ENCODE measurements around the gene ARHGAP26. TPM values are rescaled to one million over a fixed set of nuclear protein-coding genes. Genes with fewer than 3 reads are reported as not detected.

ARHGAP26 gene
- total and polyA plus RNA-seq, 2 of the 4 experiments (the other 2 are of a cell fraction), result 0.54 to 0.56 TPM

GRCh38 chr5:143076377-143076776 is 306.2 kb downstream of the ARHGAP26 start:
- BruUV-seq (replicated peaks), result no TSS peak
- H2BK15ac ChIP-seq (ENCODE audit: low read depth, low read length), result no peak overlapping the region
- no CpG with 5 or more reads among the region's 1 CpG for WGBS, 2 experiments (ENCODE audit: extremely low coverage in 2 of 2, insufficient read length in 1 of 2)
- H3K4me1 ChIP-seq (ENCODE audit: control insufficient read depth, insufficient read depth, low read length), result peaks cover 3% of the 10 kb centered on the region
- no peak overlapping the region for H2BK20ac ChIP-seq (ENCODE audit: low read depth, low read length)
- H4K5ac ChIP-seq (ENCODE audit: low read depth, low read length), result no peak overlapping the region
- H3K9me3 ChIP-seq (ENCODE audit: control insufficient read depth, insufficient read depth, low read length), result no peaks in the 10 kb centered on the region
- H3K4me3 ChIP-seq (ENCODE audit: insufficient read depth, low read depth, low read length), result no peak overlapping the region
- no peak overlapping the region for H4K8ac ChIP-seq (ENCODE audit: low read depth in 2 of 2, low read length in 2 of 2)
- no peak overlapping the region for H3K14ac ChIP-seq (replicated peaks; ENCODE audit: low read depth, low read length)
- no peak overlapping the region for H3K4ac ChIP-seq (ENCODE audit: low read depth, low read length)
- no peak overlapping the region for H2BK5ac ChIP-seq (ENCODE audit: low read depth, low read length, poor library complexity, severe bottlenecking)
- ATAC-seq (ENCODE audit: low read depth) (no peak), DNase-seq (no peak)
- no peak overlapping the region for H2AK9ac ChIP-seq (replicated peaks; ENCODE audit: low read depth, low read length, poor library complexity)
- no peak overlapping the region for H3K18ac ChIP-seq (ENCODE audit: low read depth, low read length)
- no peak overlapping the region for H4K91ac ChIP-seq (ENCODE audit: insufficient read depth, low read depth, low read length)
- no peak for TF ChIP-seq BHLHE40 (IDR thresholded peaks at IDR 0.05; ENCODE audit: low read depth, low read length)
- no peak for TF ChIP-seq MAZ (IDR thresholded peaks at IDR 0.05; ENCODE audit: borderline replicate concordance, low read depth, low read length)
- no peak for TF ChIP-seq CEBPB (IDR thresholded peaks at IDR 0.05; ENCODE audit: low read depth, low read length)
- no peak for TF ChIP-seq NFE2L2 (IDR thresholded peaks at IDR 0.05; ENCODE audit: low read depth, low read length)
- no peak for TF ChIP-seq MXI1 (IDR thresholded peaks at IDR 0.05; ENCODE audit: borderline replicate concordance, low read depth, low read length)
- TF ChIP-seq RAD21 (IDR thresholded peaks at IDR 0.05; ENCODE audit: low read length), result no peak
- no peak for TF ChIP-seq MAFK (IDR thresholded peaks at IDR 0.05; ENCODE audit: low read depth, low read length)
- intact Hi-C loops (cut with micrococcal nuclease), result no loop called here
- ChIA-PET CTCF (no interaction called here), POLR2A (ENCODE audit: unreplicated experiment) (no interaction called here)
- in situ Hi-C loops (cut with MboI; ENCODE audit: low sequenced_read_pairs), result no loop called here
- H2AFZ ChIP-seq (replicated peaks; ENCODE audit: low read length, poor library complexity), result no peak overlapping the region
- no peak overlapping the region for H3K9ac ChIP-seq (ENCODE audit: low read depth, low read length)
- no peak overlapping the region; the same call in 1 of the 2 replicates for H2BK120ac ChIP-seq (ENCODE audit: low read depth, low read length)
- H3K27me3 ChIP-seq (ENCODE audit: control insufficient read depth, insufficient read depth, low read length), result no peaks in the 10 kb centered on the region
- H4K20me1 ChIP-seq (ENCODE audit: insufficient read depth, low read length), result no peaks in the 10 kb centered on the region
- H3K36me3 ChIP-seq (ENCODE audit: control insufficient read depth, insufficient read depth, low read length), result no peaks in the 10 kb centered on the region
- no peak overlapping the region for H3K4me2 ChIP-seq (ENCODE audit: low read depth, low read length)
- no peak overlapping the region for H3K23ac ChIP-seq (ENCODE audit: low read depth, low read length)
- no peak overlapping the region for H2AK5ac ChIP-seq (ENCODE audit: low read depth, low read length)
- H3K79me1 ChIP-seq (ENCODE audit: low read depth in 1 of 2, low read length in 2 of 2), result no peaks in the 10 kb centered on the region
- 0 out of 2 replicates have a peak, but pooled peaks cover 3% of the 10 kb centered on the region for H3K9me1 ChIP-seq (ENCODE audit: insufficient read depth, low read length)
- H3K27ac ChIP-seq (ENCODE audit: insufficient read depth, low read length), result no peak overlapping the region
- dilution Hi-C loops (cut with HindIII; ENCODE audit: low sequenced_read_pairs, unreplicated experiment), result no loop called here
- no peak overlapping the region for H3K56ac ChIP-seq (ENCODE audit: extremely low read depth, insufficient read depth, low read length)
